Activated T-cell treated with anti-CD3 and anti-CD28 coated beads, Interleukin-2, amount 50 U/mL, for 24 hours (primary cell): ENCODE measurements around the gene LINGO3.
A peak's percentile ranks its signal among the peaks of the same experiment; 100 is the strongest.
"Not testable (repeated sequence)": the region's sequence is repeated elsewhere in the genome, so short reads cannot be mapped to it uniquely, and the experiment has no call there.

Experiments
- DNase-seq: peaks from one replicate; pipeline ENCODE4 v3.0.0-alpha.2; 2020
- H3K27ac Mint-ChIP-seq: 2 replicates; pipeline ENCODE4 v1.8.0; 2020; ENCODE audit warnings: mild to moderate bottlenecking, mixed read lengths
- H3K27me3 Mint-ChIP-seq: 2 replicates; pipeline ENCODE4 v1.8.0; 2020; ENCODE audit warnings: mixed read lengths
- H3K36me3 Mint-ChIP-seq: 2 replicates; pipeline ENCODE4 v1.8.0; 2020; ENCODE audit warnings: low read depth, mixed read lengths
- H3K4me1 Mint-ChIP-seq: 2 replicates; pipeline ENCODE4 v1.8.0; 2020; ENCODE audit warnings: low read depth, mixed read lengths
- H3K4me3 Mint-ChIP-seq: 2 replicates; pipeline ENCODE4 v1.8.0; 2020; ENCODE audit warnings: mild to moderate bottlenecking, moderate library complexity, mixed read lengths
- H3K9me3 Mint-ChIP-seq: 2 replicates; pipeline ENCODE4 v1.8.0; 2020; ENCODE audit warnings: mixed read lengths

The LINGO3 gene

GRCh38 chr19:2289714-2290435, 18.1 kb downstream of the LINGO3 start:
- no peaks in the 10 kb centered on the region for H3K36me3 Mint-ChIP-seq
- peak; percentile 66 for DNase-seq
- H3K9me3 Mint-ChIP-seq, result no peaks in the 10 kb centered on the region
- peak overlapping the region; percentile 57 for H3K27ac Mint-ChIP-seq
- H3K4me3 Mint-ChIP-seq, result peak overlapping the region; percentile 76
- H3K4me1 Mint-ChIP-seq, result peaks cover 26% of the 10 kb centered on the region
- H3K27me3 Mint-ChIP-seq, result peaks cover 10% of the 10 kb centered on the region

- peak overlapping the region; percentile 61 for H3K27ac Mint-ChIP-seq
- H3K36me3 Mint-ChIP-seq, result no peaks in the 10 kb centered on the region
- DNase-seq, result no peak
- H3K27me3 Mint-ChIP-seq, result peaks cover 10% of the 10 kb centered on the region
- H3K4me3 Mint-ChIP-seq, result peak overlapping the region; percentile 76
- no peaks in the 10 kb centered on the region for H3K9me3 Mint-ChIP-seq
- peaks cover 26% of the 10 kb centered on the region for H3K4me1 Mint-ChIP-seq
Measured at GRCh38 chr19:2288818-2289713, 18.9 kb downstream of the LINGO3 start.

GRCh38 chr19:2288338-2288817, 19.6 kb downstream of the LINGO3 start:
- H3K36me3 Mint-ChIP-seq, result no peaks in the 10 kb centered on the region
- peaks cover 10% of the 10 kb centered on the region for H3K27me3 Mint-ChIP-seq
- H3K9me3 Mint-ChIP-seq, result no peaks in the 10 kb centered on the region
- H3K4me1 Mint-ChIP-seq, result peaks cover 23% of the 10 kb centered on the region
- no peak overlapping the region for H3K4me3 Mint-ChIP-seq
- no peak for DNase-seq
- no peak overlapping the region for H3K27ac Mint-ChIP-seq

- no peaks in the 10 kb centered on the region for H3K36me3 Mint-ChIP-seq
- no peak overlapping the region for H3K4me3 Mint-ChIP-seq
- peaks cover 23% of the 10 kb centered on the region for H3K4me1 Mint-ChIP-seq
- H3K27me3 Mint-ChIP-seq, result peaks cover 10% of the 10 kb centered on the region
- no peaks in the 10 kb centered on the region for H3K9me3 Mint-ChIP-seq
- H3K27ac Mint-ChIP-seq, result no peak overlapping the region
- no peak for DNase-seq
Measured at GRCh38 chr19:2287585-2288337, 20.2 kb downstream of the LINGO3 start.

- Mint-ChIP-seq H3K27ac (no peak overlapping the region), H3K4me1 (peaks cover 33% of the 10 kb centered on the region), H3K36me3 (no peaks in the 10 kb centered on the region), H3K27me3 (peaks cover 10% of the 10 kb centered on the region), H3K9me3 (no peaks in the 10 kb centered on the region), H3K4me3 (no peak overlapping the region)
- DNase-seq, result no peak
Measured at GRCh38 chr19:2286402-2287140, 21.4 kb downstream of the LINGO3 start.

GRCh38 chr19:2283835-2284507, 24.0 kb downstream of the LINGO3 start:
- Mint-ChIP-seq H3K36me3 (no peaks in the 10 kb centered on the region), H3K9me3 (no peaks in the 10 kb centered on the region), H3K4me3 (no peak overlapping the region), H3K27me3 (peaks cover 4% of the 10 kb centered on the region), H3K4me1 (peaks cover 18% of the 10 kb centered on the region), H3K27ac (no peak overlapping the region)
- no peak for DNase-seq

- no peak for DNase-seq
- H3K27ac Mint-ChIP-seq, result no peak overlapping the region
- peaks cover 14% of the 10 kb centered on the region for H3K4me1 Mint-ChIP-seq
- no peak overlapping the region for H3K4me3 Mint-ChIP-seq
- no peaks in the 10 kb centered on the region for H3K9me3 Mint-ChIP-seq
- H3K36me3 Mint-ChIP-seq, result no peaks in the 10 kb centered on the region
- H3K27me3 Mint-ChIP-seq, result no peaks in the 10 kb centered on the region
Measured at GRCh38 chr19:2282862-2283237, 25.1 kb downstream of the LINGO3 start.

GRCh38 chr19:2282062-2282861, 25.7 kb downstream of the LINGO3 start, which contains the start of gene PEAK3:
Gene PEAK3, minus strand, starts transcription at chr19:2282175. Its CDS starts 1,244 bp downstream, at chr19:2280931.
- peak within 1 kb of the TSS; percentile 50 for H3K27ac Mint-ChIP-seq
- H3K9me3 Mint-ChIP-seq, result no peaks in the 10 kb centered on the region
- DNase-seq, result peak; percentile 53
- H3K27me3 Mint-ChIP-seq, result no peaks in the 10 kb centered on the region
- peaks cover 14% of the 10 kb centered on the region for H3K4me1 Mint-ChIP-seq
- no peaks in the 10 kb centered on the region for H3K36me3 Mint-ChIP-seq
- peak within 1 kb of the TSS; percentile 35 for H3K4me3 Mint-ChIP-seq

GRCh38 chr19:2281265-2282061, 26.5 kb downstream of the LINGO3 start:
- H3K27ac Mint-ChIP-seq, result peak overlapping the region; percentile 37
- H3K27me3 Mint-ChIP-seq, H3K36me3 Mint-ChIP-seq, H3K9me3 Mint-ChIP-seq, DNase-seq: not testable (repeated sequence)
- peaks cover 16% of the 10 kb centered on the region for H3K4me1 Mint-ChIP-seq
- H3K4me3 Mint-ChIP-seq, result peak overlapping the region; percentile 35

GRCh38 chr19:2280633-2281264, 27.2 kb downstream of the LINGO3 start:
- H3K36me3 Mint-ChIP-seq, result peaks cover 2% of the 10 kb centered on the region
- no peak overlapping the region for H3K27ac Mint-ChIP-seq
- H3K4me1 Mint-ChIP-seq, result peaks cover 16% of the 10 kb centered on the region
- no peak overlapping the region for H3K4me3 Mint-ChIP-seq
- DNase-seq, result no peak
- no peaks in the 10 kb centered on the region for H3K9me3 Mint-ChIP-seq
- H3K27me3 Mint-ChIP-seq, result no peaks in the 10 kb centered on the region

GRCh38 chr19:2278459-2279158, 29.3 kb downstream of the LINGO3 start:
- no peak for DNase-seq
- Mint-ChIP-seq H3K36me3 (peaks cover 18% of the 10 kb centered on the region), H3K4me3 (no peak overlapping the region), H3K9me3 (no peaks in the 10 kb centered on the region), H3K27me3 (no peaks in the 10 kb centered on the region), H3K27ac (peak overlapping the region; percentile 26), H3K4me1 (peaks cover 28% of the 10 kb centered on the region)
